ENCODE data around the gene DDX19B.

DNA sequence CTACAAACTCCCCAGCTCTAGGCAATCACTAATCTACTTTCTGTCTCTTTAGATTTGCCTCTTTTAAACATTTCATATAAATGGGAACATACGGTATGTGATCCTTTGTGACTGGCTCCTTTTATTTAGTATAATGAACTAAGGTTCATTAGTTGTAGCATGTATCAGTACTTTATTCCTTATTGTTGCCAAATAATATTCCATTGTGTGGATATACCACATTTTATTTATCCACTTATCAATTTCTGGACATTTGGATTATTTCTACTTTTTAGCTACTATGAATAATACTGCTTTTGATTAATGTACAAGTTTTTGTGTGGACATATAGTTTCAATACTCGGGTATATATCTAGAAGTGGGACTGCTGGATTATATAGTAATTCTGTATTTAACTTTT, 7.9 kb downstream of the DDX19B start:
- TF ChIP-seq JUN (CRISPR knock-in tag; IDR thresholded peaks at IDR 0.05) = no peak
- no peak for TF ChIP-seq FOXJ3 (CRISPR knock-in tag; IDR thresholded peaks at IDR 0.05; ENCODE audit: borderline replicate concordance)
- TF ChIP-seq CTCF (IDR thresholded peaks at IDR 0.05) = no peak
- TF ChIP-seq ESRRA (CRISPR knock-in tag; IDR thresholded peaks at IDR 0.05; ENCODE audit: borderline replicate concordance) = no peak
- TF ChIP-seq, protein P1, sequence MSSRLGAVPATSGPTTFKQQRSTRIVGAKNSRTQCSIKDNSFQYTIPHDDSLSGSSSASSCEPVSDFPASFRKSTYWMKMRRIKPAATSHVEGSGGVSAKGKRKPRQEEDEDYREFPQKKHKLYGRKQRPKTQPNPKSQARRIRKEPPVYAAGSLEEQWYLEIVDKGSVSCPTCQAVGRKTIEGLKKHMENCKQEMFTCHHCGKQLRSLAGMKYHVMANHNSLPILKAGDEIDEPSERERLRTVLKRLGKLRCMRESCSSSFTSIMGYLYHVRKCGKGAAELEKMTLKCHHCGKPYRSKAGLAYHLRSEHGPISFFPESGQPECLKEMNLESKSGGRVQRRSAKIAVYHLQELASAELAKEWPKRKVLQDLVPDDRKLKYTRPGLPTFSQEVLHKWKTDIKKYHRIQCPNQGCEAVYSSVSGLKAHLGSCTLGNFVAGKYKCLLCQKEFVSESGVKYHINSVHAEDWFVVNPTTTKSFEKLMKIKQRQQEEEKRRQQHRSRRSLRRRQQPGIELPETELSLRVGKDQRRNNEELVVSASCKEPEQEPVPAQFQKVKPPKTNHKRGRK (CRISPR knock-in tag; IDR thresholded peaks at IDR 0.05; ENCODE audit: borderline replicate concordance) = no peak
- no peak for TF ChIP-seq KAT7 (CRISPR knock-in tag; IDR thresholded peaks at IDR 0.05; ENCODE audit: borderline replicate concordance)
- TF ChIP-seq, protein P2, sequence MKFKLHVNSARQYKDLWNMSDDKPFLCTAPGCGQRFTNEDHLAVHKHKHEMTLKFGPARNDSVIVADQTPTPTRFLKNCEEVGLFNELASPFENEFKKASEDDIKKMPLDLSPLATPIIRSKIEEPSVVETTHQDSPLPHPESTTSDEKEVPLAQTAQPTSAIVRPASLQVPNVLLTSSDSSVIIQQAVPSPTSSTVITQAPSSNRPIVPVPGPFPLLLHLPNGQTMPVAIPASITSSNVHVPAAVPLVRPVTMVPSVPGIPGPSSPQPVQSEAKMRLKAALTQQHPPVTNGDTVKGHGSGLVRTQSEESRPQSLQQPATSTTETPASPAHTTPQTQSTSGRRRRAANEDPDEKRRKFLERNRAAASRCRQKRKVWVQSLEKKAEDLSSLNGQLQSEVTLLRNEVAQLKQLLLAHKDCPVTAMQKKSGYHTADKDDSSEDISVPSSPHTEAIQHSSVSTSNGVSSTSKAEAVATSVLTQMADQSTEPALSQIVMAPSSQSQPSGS (CRISPR knock-in tag; IDR thresholded peaks at IDR 0.05; ENCODE audit: borderline replicate concordance, low read depth) = no peak

All from WTC11 (cell line).